RWPE1 (cell line): Measurements from ENCODE around the gene PDAP1.

ENCODE experiments used
- CTCF ChIA-PET: fragments of 350-600 bp; sonication (Branson Sonifier 250); formaldehyde crosslinking; extraction: SDS; loops from one replicate; lab custom pipeline; 2021; lab: Yijun Ruan, JAX
- POLR2A ChIA-PET: fragments of 400-600 bp; formaldehyde crosslinking; extraction: SDS; loops from one replicate; lab custom pipeline; 2020; ENCODE audit warnings: antibody characterized with exemption; ENCODE audit not compliant: low non-redundant PET; lab: Yijun Ruan, JAX
- DNase-seq: peaks from one replicate; pipeline ENCODE4 v3.0.0; 2012; ENCODE audit warnings: low spot score
- H3K27ac ChIP-seq: fragments of 450-650 bp; 2 replicates; pipeline ENCODE4 v1.5.1; 2017
- CTCF ChIP-seq: fragments of 450-650 bp; conservative IDR thresholded peaks from 2 replicates; pipeline ENCODE4 v1.5.1; 2017; ENCODE audit warnings: low read depth, mild to moderate bottlenecking

Gene PDAP1

GRCh38 chr7:99394188-99394502 is 14.3 kb downstream of the PDAP1 start:
- ChIA-PET POLR2A (no interaction called here), CTCF (no interaction called here)
- DNase-seq: no peak
- no peak for TF ChIP-seq CTCF
- H3K27ac ChIP-seq: peak overlapping the region; percentile 79

- no peak for TF ChIP-seq CTCF
- DNase-seq: no peak
- POLR2A ChIA-PET: interaction anchor here (1.7 kb wide), 1 partner anchor 11 kb away, joined by 3 read pairs; no protein-coding TSS in a partner anchor
- peak overlapping the region; percentile 79 for H3K27ac ChIP-seq
- CTCF ChIA-PET: no interaction called here
These were observed 14.8 kb downstream of the PDAP1 start for GRCh38 chr7:99393355-99394187.

GRCh38 chr7:99392659-99393354 is 15.6 kb downstream of the PDAP1 start:
- ChIA-PET POLR2A (interaction anchor here (1.7 kb wide), 1 partner anchor 11 kb away, joined by 3 read pairs; no protein-coding TSS in a partner anchor), CTCF (no interaction called here)
- H3K27ac ChIP-seq: peak overlapping the region; percentile 79
- TF ChIP-seq CTCF: no peak
- DNase-seq: peak; percentile 41

DNA sequence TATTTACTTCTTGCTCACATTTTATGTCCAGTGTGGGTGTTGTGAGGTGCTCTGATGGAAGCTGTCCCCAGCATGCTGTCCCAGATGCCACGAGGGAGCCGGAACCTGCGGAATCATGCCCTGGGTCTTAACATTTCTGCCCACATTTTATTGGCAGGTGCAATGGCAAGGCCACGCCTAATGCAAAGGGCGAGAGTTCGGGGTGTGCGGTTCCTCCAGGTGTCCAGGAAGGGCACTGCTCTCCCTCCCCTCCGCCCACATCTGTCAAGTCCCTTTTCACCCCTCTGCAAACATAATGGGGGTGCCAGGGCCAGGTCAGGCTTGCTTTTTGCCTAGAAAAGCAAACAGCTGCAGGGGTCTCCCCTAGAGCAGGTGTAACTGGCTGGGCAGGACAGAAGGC is 16.4 kb downstream of the PDAP1 start:
- TF ChIP-seq CTCF: no peak
- H3K27ac ChIP-seq: peak overlapping the region; percentile 79
- ChIA-PET POLR2A (interaction anchor here (1.7 kb wide), 1 partner anchor 12 kb away, joined by 3 read pairs; no protein-coding TSS in a partner anchor), CTCF (no interaction called here)
- DNase-seq: no peak

DNA sequence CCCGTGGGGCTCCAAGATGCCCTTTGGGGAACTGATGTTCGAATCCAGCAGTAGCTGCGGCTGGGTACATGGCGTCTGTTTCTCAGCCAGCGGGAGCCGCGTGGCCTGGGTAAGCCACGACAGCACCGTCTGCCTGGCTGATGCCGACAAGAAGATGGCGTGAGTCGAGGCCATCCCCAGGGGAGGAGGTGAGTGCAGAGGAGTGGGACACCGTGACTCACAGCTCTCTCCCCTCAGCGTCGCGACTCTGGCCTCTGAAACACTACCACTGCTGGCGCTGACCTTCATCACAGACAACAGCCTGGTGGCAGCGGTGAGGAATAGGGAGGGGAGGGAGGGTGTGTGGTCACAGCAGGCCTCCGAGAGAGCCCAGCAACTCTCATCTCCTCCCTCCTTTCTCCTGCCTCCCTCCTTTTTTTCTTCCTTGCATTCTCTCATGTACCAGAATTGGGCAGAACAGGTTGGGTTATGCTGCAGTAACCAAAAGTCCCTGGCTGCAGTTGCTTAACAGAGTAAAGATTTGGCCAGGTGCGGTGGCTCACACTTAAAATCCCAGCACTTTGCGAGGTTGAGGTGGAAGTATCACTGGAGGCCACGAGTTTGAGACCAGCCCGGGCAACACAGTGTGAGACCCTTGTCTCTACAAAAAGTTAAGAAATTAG is 17.3 kb downstream of the PDAP1 start:
- POLR2A ChIA-PET: no interaction called here
- no peak for TF ChIP-seq CTCF
- CTCF ChIA-PET: interaction anchor here (0.7 kb wide), 1 partner anchor 356 kb away, joined by 3 read pairs; no protein-coding TSS in a partner anchor
- H3K27ac ChIP-seq: peak overlapping the region; percentile 79
- DNase-seq: no peak

- POLR2A ChIA-PET: no interaction called here
- no peak for DNase-seq
- no peak for TF ChIP-seq CTCF
- CTCF ChIA-PET: interaction anchor here (0.8 kb wide), 1 partner anchor 25 kb away, joined by 3 read pairs; no protein-coding TSS in a partner anchor
- H3K27ac ChIP-seq: peak overlapping the region; percentile 79
These were observed 18.6 kb downstream of the PDAP1 start for GRCh38 chr7:99389772-99390171.
